ENCODE data around the gene KDM4C. TPM values are rescaled to one million over a fixed set of nuclear protein-coding genes. Genes with fewer than 3 reads are reported as not detected.

Gene KDM4C
- total and polyA plus RNA-seq, 2 of the 13 experiments (the other 11 are each of a cell fraction or from before 2014, with no cell fraction given): 19.4 to 23.6 TPM

DNA sequence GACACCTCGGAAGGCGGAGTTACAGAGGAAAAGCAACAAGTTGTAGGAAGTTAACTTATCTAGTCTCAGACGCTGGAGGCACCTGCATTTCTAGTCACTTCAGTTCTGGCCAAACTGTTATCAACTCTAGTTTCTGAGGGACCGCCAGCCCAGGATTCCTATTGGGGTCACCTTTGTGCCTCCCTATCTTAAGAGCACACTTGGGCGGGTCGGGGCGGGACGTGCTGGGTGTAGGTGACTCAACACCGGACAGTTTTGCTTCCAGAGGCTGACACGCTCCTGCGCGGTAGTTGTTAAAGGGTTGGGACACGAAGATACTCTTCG is 679 bp upstream of the KDM4C start (continued):
- TF ChIP-seq SIN3A (IDR thresholded peaks at IDR 0.05; ENCODE audit: borderline replicate concordance, low read depth, low read length): 0 out of 2 replicates have a peak, but pooled peaks have one; percentile 31
- TF ChIP-seq ZNF75D (CRISPR knock-in tag; IDR thresholded peaks at IDR 0.05; ENCODE audit: borderline replicate concordance): no peak
- TF ChIP-seq ZFP82 (CRISPR knock-in tag; IDR thresholded peaks at IDR 0.05; ENCODE audit: borderline replicate concordance): peak; percentile 66; the same call in 1 of the 2 replicates
- TF ChIP-seq, protein P1, sequence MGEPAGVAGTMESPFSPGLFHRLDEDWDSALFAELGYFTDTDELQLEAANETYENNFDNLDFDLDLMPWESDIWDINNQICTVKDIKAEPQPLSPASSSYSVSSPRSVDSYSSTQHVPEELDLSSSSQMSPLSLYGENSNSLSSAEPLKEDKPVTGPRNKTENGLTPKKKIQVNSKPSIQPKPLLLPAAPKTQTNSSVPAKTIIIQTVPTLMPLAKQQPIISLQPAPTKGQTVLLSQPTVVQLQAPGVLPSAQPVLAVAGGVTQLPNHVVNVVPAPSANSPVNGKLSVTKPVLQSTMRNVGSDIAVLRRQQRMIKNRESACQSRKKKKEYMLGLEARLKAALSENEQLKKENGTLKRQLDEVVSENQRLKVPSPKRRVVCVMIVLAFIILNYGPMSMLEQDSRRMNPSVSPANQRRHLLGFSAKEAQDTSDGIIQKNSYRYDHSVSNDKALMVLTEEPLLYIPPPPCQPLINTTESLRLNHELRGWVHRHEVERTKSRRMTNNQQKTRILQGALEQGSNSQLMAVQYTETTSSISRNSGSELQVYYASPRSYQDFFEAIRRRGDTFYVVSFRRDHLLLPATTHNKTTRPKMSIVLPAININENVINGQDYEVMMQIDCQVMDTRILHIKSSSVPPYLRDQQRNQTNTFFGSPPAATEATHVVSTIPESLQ (CRISPR knock-in tag; conservative IDR thresholded peaks at IDR 0.05): no peak
- no peak for TF ChIP-seq CHD4 (IDR thresholded peaks at IDR 0.05; ENCODE audit: borderline replicate concordance, low read length)
- peak; percentile 29; the same call in 1 of the 2 replicates for TF ChIP-seq ELF4 (CRISPR knock-in tag; IDR thresholded peaks at IDR 0.05; ENCODE audit: borderline replicate concordance)
- no peak for TF ChIP-seq ZNF446 (CRISPR knock-in tag; IDR thresholded peaks at IDR 0.05)
- TF ChIP-seq IKZF4 (CRISPR knock-in tag; IDR thresholded peaks at IDR 0.05; ENCODE audit: borderline replicate concordance, low read depth, not compliant biosample characterization): no peak
- 0 out of 2 replicates have a peak, but pooled peaks have one; percentile 6 for TF ChIP-seq ARID2 (CRISPR knock-in tag; IDR thresholded peaks at IDR 0.05; ENCODE audit: borderline replicate concordance)
- no peak for TF ChIP-seq PHF5A (CRISPR knock-in tag; IDR thresholded peaks at IDR 0.05; ENCODE audit: low read depth, unreplicated experiment)
- TF ChIP-seq ZNF782 (CRISPR knock-in tag; IDR thresholded peaks at IDR 0.05; ENCODE audit: borderline replicate concordance): no peak
- TF ChIP-seq ZNF740 (CRISPR knock-in tag; IDR thresholded peaks at IDR 0.05): no peak
- 0 out of 2 replicates have a peak, but pooled peaks have one; percentile 54 for TF ChIP-seq ZNF841 (CRISPR knock-in tag; IDR thresholded peaks at IDR 0.05; ENCODE audit: borderline replicate concordance)
- TF ChIP-seq FOXO4 (CRISPR knock-in tag; conservative IDR thresholded peaks at IDR 0.05): 0 out of 2 replicates have a peak, but pooled peaks have one; percentile 72
- TF ChIP-seq GPN1 (CRISPR knock-in tag; IDR thresholded peaks at IDR 0.05; ENCODE audit: borderline replicate concordance): no peak
- TF ChIP-seq, protein P2, sequence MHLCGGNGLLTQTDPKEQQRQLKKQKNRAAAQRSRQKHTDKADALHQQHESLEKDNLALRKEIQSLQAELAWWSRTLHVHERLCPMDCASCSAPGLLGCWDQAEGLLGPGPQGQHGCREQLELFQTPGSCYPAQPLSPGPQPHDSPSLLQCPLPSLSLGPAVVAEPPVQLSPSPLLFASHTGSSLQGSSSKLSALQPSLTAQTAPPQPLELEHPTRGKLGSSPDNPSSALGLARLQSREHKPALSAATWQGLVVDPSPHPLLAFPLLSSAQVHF (CRISPR knock-in tag; IDR thresholded peaks at IDR 0.05): peak; percentile 41; the same call in 1 of the 2 replicates
- TF ChIP-seq ZNF639 (CRISPR knock-in tag; conservative IDR thresholded peaks at IDR 0.05): no peak
- TF ChIP-seq THAP11 (CRISPR knock-in tag; IDR thresholded peaks at IDR 0.05): no peak
- no peak for TF ChIP-seq ZBTB26 (CRISPR knock-in tag; IDR thresholded peaks at IDR 0.05; ENCODE audit: borderline replicate concordance)
- TF ChIP-seq ARNT2 (CRISPR knock-in tag; IDR thresholded peaks at IDR 0.05; ENCODE audit: low read depth): no peak
- TF ChIP-seq FOSL1 (CRISPR knock-in tag; IDR thresholded peaks at IDR 0.05; ENCODE audit: borderline replicate concordance): no peak
